Retinal pigment epithelial cell (primary cell): Measurements from ENCODE around the gene DBN1.

Source experiments
- DNase-seq: peaks from one replicate; pipeline ENCODE4 v3.0.0-alpha.2; 2010; ENCODE audit warnings: low read depth
- H3K4me3 ChIP-seq: 2 replicates; pipeline ENCODE4 v1.5.1; 2011; ENCODE audit warnings: mild to moderate bottlenecking, low read length, control low read depth, moderate library complexity
- TF ChIP-seq, protein P1 (sequence below): conservative IDR thresholded peaks from 2 replicates; pipeline ENCODE4 v1.5.1; 2011; ENCODE audit warnings: low read depth, low read length, control low read depth, inconsistent platforms

The DBN1 gene

DNA sequence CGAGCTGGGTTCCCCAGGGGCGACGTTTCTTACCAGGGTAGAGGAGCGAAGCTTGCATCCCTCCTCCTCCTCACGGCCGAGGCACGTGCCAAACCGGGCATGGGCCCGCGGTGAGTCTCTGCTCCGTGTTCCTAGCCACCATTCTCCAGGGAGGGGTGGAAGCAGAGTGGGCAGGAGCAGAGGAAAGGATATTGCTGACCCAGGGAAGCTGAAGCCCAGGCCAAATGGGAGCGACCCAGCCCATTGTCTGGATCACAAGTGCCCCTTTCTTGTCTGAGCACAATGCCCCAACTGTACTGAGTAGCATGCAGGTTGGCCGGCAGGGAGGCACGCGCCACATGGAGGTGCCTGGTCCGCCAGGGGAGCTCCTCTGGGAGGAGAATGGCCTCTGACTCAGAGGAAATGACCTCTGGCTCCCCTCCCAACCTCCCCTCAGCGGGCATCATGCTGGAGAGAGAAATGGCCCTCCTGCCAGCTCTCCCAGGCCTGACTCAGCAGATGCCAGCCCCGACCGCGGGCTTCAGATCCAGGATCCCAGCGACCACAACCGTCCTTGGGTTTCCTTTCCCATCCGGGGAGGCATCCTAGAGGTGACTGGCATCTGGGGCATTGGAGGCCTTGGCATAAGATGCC is 25.7 kb downstream of the DBN1 start:
- DNase-seq, result peak; percentile 85
- H3K4me3 ChIP-seq, result peak overlapping the region; percentile 36
- TF ChIP-seq, protein P1, sequence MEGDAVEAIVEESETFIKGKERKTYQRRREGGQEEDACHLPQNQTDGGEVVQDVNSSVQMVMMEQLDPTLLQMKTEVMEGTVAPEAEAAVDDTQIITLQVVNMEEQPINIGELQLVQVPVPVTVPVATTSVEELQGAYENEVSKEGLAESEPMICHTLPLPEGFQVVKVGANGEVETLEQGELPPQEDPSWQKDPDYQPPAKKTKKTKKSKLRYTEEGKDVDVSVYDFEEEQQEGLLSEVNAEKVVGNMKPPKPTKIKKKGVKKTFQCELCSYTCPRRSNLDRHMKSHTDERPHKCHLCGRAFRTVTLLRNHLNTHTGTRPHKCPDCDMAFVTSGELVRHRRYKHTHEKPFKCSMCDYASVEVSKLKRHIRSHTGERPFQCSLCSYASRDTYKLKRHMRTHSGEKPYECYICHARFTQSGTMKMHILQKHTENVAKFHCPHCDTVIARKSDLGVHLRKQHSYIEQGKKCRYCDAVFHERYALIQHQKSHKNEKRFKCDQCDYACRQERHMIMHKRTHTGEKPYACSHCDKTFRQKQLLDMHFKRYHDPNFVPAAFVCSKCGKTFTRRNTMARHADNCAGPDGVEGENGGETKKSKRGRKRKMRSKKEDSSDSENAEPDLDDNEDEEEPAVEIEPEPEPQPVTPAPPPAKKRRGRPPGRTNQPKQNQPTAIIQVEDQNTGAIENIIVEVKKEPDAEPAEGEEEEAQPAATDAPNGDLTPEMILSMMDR, result peak; percentile 6

- peak overlapping the region; percentile 36 for H3K4me3 ChIP-seq
- TF ChIP-seq, protein P1, result no peak
- DNase-seq, result no peak
These were observed 26.3 kb downstream of the DBN1 start for GRCh38 chr5:177447066-177447610.

DNA sequence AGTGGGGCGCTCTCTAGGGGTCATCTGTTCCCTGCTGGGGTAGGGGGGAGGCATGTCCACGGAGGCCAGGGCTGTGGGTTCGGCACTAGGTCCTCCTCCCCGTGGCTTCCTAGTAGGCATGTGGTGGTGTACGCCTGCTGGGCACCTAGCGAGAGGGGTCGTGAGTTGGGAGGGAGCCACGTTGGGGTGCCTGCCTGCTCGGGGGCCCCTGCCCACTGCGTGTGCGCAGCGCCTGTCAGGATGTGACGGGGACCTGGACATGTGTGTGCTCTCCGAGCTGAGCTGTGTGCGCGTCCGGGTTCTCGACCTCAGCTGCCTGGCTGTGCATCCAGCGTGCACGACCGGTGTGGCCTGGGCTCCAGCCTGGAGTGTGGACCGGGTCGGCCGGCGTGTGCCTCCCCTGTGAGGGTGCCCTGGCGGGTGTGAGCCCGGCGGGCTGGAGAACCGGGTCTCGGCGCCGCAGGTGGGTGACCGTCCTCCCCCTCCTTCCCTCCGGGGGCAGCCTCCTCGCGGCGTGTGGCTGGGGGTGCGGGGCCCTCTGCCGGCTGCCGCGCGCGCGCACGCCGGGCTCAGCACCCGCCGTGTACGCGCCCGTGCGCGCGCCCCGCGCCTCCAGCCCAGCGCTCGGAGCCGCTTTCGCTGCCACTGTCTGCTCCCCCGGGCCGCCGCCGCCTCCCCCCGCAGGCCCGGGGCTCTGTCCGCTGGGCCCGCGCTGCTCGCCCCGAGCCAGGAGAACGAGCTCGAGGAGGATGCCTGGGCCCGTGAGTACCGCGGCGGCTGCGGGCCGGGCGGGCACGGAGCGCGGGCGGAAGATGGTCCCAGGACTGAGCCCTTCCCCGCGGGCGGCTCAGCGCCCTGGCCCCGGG is 27.0 kb downstream of the DBN1 start, which contains the start of gene PRR7:
Gene PRR7 (plus strand): TSS at position 615 of the 866 bp plus-strand sequence. CDS start 8,254 bp downstream, outside the sequence.
- H3K4me3 ChIP-seq, result peak within 1 kb of the TSS; percentile 67
- no peak for DNase-seq
- TF ChIP-seq, protein P1, result no peak

DNA sequence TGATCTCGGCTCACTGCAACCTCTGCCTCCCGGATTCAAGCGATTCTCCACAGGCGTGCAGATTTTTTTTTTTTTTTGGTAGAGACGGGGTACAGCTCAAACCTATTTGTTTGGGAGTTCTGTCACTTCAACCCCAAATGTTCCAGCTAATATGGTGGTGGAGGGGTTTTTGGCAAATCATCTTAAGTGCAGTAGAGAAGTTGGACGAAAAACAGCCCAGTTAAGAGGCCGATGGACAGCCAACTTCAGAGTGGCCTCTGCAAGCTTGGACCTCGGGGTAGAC is 27.6 kb downstream of the DBN1 start:
- H3K4me3 ChIP-seq, result peak overlapping the region; percentile 67
- DNase-seq, result no peak
- TF ChIP-seq, protein P1, result no peak

GRCh38 chr5:177445052-177445916 is 28.1 kb downstream of the DBN1 start:
- no peak for DNase-seq
- TF ChIP-seq, protein P1, result no peak
- no peak overlapping the region for H3K4me3 ChIP-seq

GRCh38 chr5:177444106-177445051 is 29.1 kb downstream of the DBN1 start:
- DNase-seq, result no peak
- TF ChIP-seq, protein P1, result no peak
- no peak overlapping the region for H3K4me3 ChIP-seq
